ENCODE data around the gene OR5V1. TPM values are rescaled to one million over a fixed set of nuclear protein-coding genes. Genes with fewer than 3 reads are reported as not detected.
"Not testable (repeated sequence)": the region's sequence is repeated elsewhere in the genome, so short reads cannot be mapped to it uniquely, and the experiment has no call there.

The OR5V1 gene
- total RNA-seq, 4 donors from 2014 or later = not detected

- DNase-seq (ENCODE audit: extremely low spot score) = no peak
- H3K9me3 ChIP-seq = no peaks in the 10 kb centered on the region
- TF ChIP-seq POLR2AphosphoS5 (IDR thresholded peaks at IDR 0.05) (no peak), EP300 (IDR thresholded peaks at IDR 0.05) (no peak)
- H3K4me3 ChIP-seq = no peak overlapping the region
- no peak overlapping the region for H3K27ac ChIP-seq (replicated peaks in 1 of 4)
- WGBS = 66% methylated on average over 4 of the region's 4 CpGs
- no peaks in the 10 kb centered on the region for H3K4me1 ChIP-seq
- intact Hi-C loops (cut with DNase I) = no loop called here
- no peaks in the 10 kb centered on the region for H3K36me3 ChIP-seq
- H3K27me3 ChIP-seq = no peaks in the 10 kb centered on the region
Measured at GRCh38 chr6:29325777-29326176, 42.9 kb downstream of the OR5V1 start.

- H3K4me3 ChIP-seq; DNase-seq (ENCODE audit: extremely low spot score); intact Hi-C loops (cut with DNase I); H3K4me1 ChIP-seq; H3K36me3 ChIP-seq; H3K27me3 ChIP-seq; H3K27ac ChIP-seq (replicated peaks in 1 of 4); H3K9me3 ChIP-seq: not testable (repeated sequence)
Measured at GRCh38 chr6:29323332-29323731, 45.3 kb downstream of the OR5V1 start.

GRCh38 chr6:29319931-29320330 is 48.7 kb downstream of the OR5V1 start:
- intact Hi-C loops (cut with DNase I) = no loop called here
- H3K36me3 ChIP-seq = no peaks in the 10 kb centered on the region
- H3K4me1 ChIP-seq = no peaks in the 10 kb centered on the region
- H3K9me3 ChIP-seq = no peaks in the 10 kb centered on the region
- TF ChIP-seq POLR2AphosphoS5 (IDR thresholded peaks at IDR 0.05) (no peak), EP300 (IDR thresholded peaks at IDR 0.05) (no peak), CTCF (IDR thresholded peaks at IDR 0.05) (no peak), POLR2A (IDR thresholded peaks at IDR 0.05; ENCODE audit: low read depth) (no peak)
- no peaks in the 10 kb centered on the region for H3K27me3 ChIP-seq
- no peak for DNase-seq (ENCODE audit: extremely low spot score)
- H3K27ac ChIP-seq (replicated peaks in 1 of 4) = no peak overlapping the region
- H3K4me3 ChIP-seq = no peak overlapping the region
- whole genome bisulfite sequencing = 84% methylated on average over 2 of the region's 2 CpGs

Other genes with a start within 250 kb of the OR5V1 start
- gene OR2J2, start 198.0 kb downstream of the OR5V1 start, total RNA-seq = not detected
- gene OR14J1, start 67.2 kb downstream of the OR5V1 start, total RNA-seq = not detected
- gene OR12D3, start 6.4 kb upstream of the OR5V1 start, total RNA-seq = not detected
- gene OR12D2, start 26.8 kb upstream of the OR5V1 start, total RNA-seq = not detected
- not detected for gene OR12D1, start 46.1 kb upstream of the OR5V1 start, total RNA-seq
- gene OR10C1, start 70.4 kb upstream of the OR5V1 start, total RNA-seq = not detected
- gene OR11A1, start 88.2 kb upstream of the OR5V1 start, total RNA-seq = not detected
- not detected for gene OR2H1, start 88.3 kb upstream of the OR5V1 start, total RNA-seq
- gene MAS1L, start 119.1 kb upstream of the OR5V1 start, total RNA-seq = under 1 TPM in 1 of 4 donors, not detected in 3; 0.33 TPM
- gene UBD, start 190.9 kb upstream of the OR5V1 start, total RNA-seq = under 1 TPM in 1 of 4 donors, not detected in 3; 0.50 TPM
- not detected for gene OR2H2, start 216.3 kb upstream of the OR5V1 start, total RNA-seq

All from esophagus muscularis mucosa (tissue), 4 donors.